ENCODE data around the gene CALHM1.

- TF ChIP-seq TAF1 (IDR thresholded peaks at IDR 0.05; ENCODE audit: borderline replicate concordance, low read depth, low read length) (no peak), POLR2A (IDR thresholded peaks at IDR 0.05; ENCODE audit: low read depth, low read length) (no peak), POLR2AphosphoS5 (IDR thresholded peaks at IDR 0.05; ENCODE audit: low read depth, low read length) (no peak)
Measured at GRCh38 chr10:103459615-103460014, 915 bp upstream of the CALHM1 start.
